ENCODE results near the gene CPAMD8. TPM values are rescaled to one million over a fixed set of nuclear protein-coding genes. Genes with fewer than 3 reads are reported as not detected.
"Not testable (repeated sequence)": the region's sequence is repeated elsewhere in the genome, so short reads cannot be mapped to it uniquely, and the experiment has no call there.

Gene CPAMD8
- total RNA-seq, 4 donors from 2014 or later: 5.4 to 9.7 (median 9.1) TPM

- no peaks in the 10 kb centered on the region for H3K9me3 ChIP-seq
- no peak overlapping the region for H3K27ac ChIP-seq
- WGBS: 93% methylated on average over 11 of the region's 12 CpGs
- H3K4me1 ChIP-seq: peaks cover 3% of the 10 kb centered on the region
- DNase-seq (ENCODE audit: low spot score in 2 of 2): no peak
- peaks cover 68% of the 10 kb centered on the region for H3K36me3 ChIP-seq
- TF ChIP-seq POLR2A (IDR thresholded peaks at IDR 0.05): no peak
- TF ChIP-seq CTCF (IDR thresholded peaks at IDR 0.05): no peak
- no peak for TF ChIP-seq EP300 (IDR thresholded peaks at IDR 0.05)
- no peak for TF ChIP-seq POLR2AphosphoS5 (IDR thresholded peaks at IDR 0.05)
- H3K4me3 ChIP-seq: no peak overlapping the region
- H3K27me3 ChIP-seq: no peaks in the 10 kb centered on the region
Observed at GRCh38 chr19:16876904-16877361, 149.7 kb downstream of the CPAMD8 start.

- 93% methylated on average over 9 of the region's 39 CpGs for WGBS
- TF ChIP-seq EP300 (IDR thresholded peaks at IDR 0.05): no peak
- TF ChIP-seq POLR2A (IDR thresholded peaks at IDR 0.05): no peak
- TF ChIP-seq CTCF (IDR thresholded peaks at IDR 0.05): no peak
- no peak for TF ChIP-seq POLR2AphosphoS5 (IDR thresholded peaks at IDR 0.05)
- no peaks in the 10 kb centered on the region for H3K9me3 ChIP-seq
- H3K27me3 ChIP-seq: no peaks in the 10 kb centered on the region
- no peak overlapping the region for H3K4me3 ChIP-seq
- H3K27ac ChIP-seq: no peak overlapping the region
- peaks cover 3% of the 10 kb centered on the region for H3K4me1 ChIP-seq
- peaks cover 78% of the 10 kb centered on the region for H3K36me3 ChIP-seq
- no peak for DNase-seq (ENCODE audit: low spot score in 2 of 2)
Observed at GRCh38 chr19:16875584-16876555, 150.7 kb downstream of the CPAMD8 start.

GRCh38 chr19:16874978-16875299, 151.7 kb downstream of the CPAMD8 start:
- not testable (repeated sequence) for H3K9me3 ChIP-seq; H3K27me3 ChIP-seq; H3K4me1 ChIP-seq; H3K27ac ChIP-seq; H3K4me3 ChIP-seq; DNase-seq (ENCODE audit: low spot score in 2 of 2)
- H3K36me3 ChIP-seq: peaks cover 78% of the 10 kb centered on the region

DNA sequence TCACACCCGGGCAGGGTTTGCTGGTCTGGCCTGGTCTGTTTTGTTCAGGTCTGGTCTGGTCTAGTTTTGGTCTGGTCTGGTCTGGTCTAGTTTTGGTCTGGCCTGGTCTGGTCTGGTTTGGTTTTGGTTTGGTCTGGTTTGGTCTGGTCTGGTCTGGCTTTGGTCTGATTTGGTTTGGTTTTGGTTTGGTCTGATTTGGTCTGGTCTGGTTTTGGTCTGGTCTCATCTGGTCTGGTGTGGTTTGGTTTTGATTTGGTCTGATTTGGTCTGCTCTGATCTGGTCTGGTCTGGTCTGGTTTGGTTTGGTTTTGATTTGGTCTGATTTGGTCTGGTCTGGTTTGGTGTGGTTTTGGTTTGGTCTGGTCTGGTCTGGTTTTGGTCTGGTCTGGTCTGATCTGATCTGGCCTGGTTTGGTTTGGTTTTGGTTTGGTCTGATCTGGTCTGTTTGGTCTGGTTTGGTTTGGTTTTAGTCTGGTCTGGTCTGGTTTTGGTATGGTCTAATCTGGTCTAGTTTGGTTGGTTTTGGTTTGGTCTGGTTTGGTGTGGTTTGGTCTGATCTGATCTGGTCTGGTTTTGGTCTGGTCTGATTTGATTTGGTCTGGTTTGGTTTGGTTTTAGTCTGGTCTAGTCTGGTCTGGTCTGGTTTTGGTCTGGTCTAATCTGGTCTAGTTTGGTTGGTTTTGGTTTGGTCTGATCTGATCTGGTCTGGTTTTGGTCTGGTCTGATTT, 152.2 kb downstream of the CPAMD8 start:
- Histone ChIP-seq H3K4me3 (no peak overlapping the region), H3K36me3 (peaks cover 78% of the 10 kb centered on the region), H3K4me1 (peaks cover 3% of the 10 kb centered on the region), H3K27ac (no peak overlapping the region), H3K27me3 (no peaks in the 10 kb centered on the region), H3K9me3 (no peaks in the 10 kb centered on the region)
- no peak for DNase-seq (ENCODE audit: low spot score in 2 of 2)
- WGBS: 67% methylated on average over 1 of the region's 1 CpG
- TF ChIP-seq CTCF (IDR thresholded peaks at IDR 0.05) (no peak), POLR2AphosphoS5 (IDR thresholded peaks at IDR 0.05) (no peak), POLR2A (IDR thresholded peaks at IDR 0.05) (no peak), EP300 (IDR thresholded peaks at IDR 0.05) (no peak)

GRCh38 chr19:16873594-16873993, 153.0 kb downstream of the CPAMD8 start:
- no peak overlapping the region for H3K4me3 ChIP-seq
- no peak for TF ChIP-seq CTCF (IDR thresholded peaks at IDR 0.05)
- no peak for TF ChIP-seq POLR2A (IDR thresholded peaks at IDR 0.05)
- no peak for TF ChIP-seq EP300 (IDR thresholded peaks at IDR 0.05)
- TF ChIP-seq POLR2AphosphoS5 (IDR thresholded peaks at IDR 0.05): no peak
- peaks cover 3% of the 10 kb centered on the region for H3K4me1 ChIP-seq
- no peak for DNase-seq (ENCODE audit: low spot score in 2 of 2)
- H3K27me3 ChIP-seq: no peaks in the 10 kb centered on the region
- WGBS: 90% methylated on average over 3 of the region's 3 CpGs
- H3K27ac ChIP-seq: no peak overlapping the region
- H3K36me3 ChIP-seq: peaks cover 78% of the 10 kb centered on the region
- no peaks in the 10 kb centered on the region for H3K9me3 ChIP-seq

All from suprapubic skin (tissue), 4 donors.